ENCODE data around the gene TIMM22. TPM values are rescaled to one million over a fixed set of nuclear protein-coding genes. Genes with fewer than 3 reads are reported as not detected.

The TIMM22 gene
- total and polyA plus RNA-seq, 4 donors, result 7.2 to 12.2 (median 9.9) TPM

DNA sequence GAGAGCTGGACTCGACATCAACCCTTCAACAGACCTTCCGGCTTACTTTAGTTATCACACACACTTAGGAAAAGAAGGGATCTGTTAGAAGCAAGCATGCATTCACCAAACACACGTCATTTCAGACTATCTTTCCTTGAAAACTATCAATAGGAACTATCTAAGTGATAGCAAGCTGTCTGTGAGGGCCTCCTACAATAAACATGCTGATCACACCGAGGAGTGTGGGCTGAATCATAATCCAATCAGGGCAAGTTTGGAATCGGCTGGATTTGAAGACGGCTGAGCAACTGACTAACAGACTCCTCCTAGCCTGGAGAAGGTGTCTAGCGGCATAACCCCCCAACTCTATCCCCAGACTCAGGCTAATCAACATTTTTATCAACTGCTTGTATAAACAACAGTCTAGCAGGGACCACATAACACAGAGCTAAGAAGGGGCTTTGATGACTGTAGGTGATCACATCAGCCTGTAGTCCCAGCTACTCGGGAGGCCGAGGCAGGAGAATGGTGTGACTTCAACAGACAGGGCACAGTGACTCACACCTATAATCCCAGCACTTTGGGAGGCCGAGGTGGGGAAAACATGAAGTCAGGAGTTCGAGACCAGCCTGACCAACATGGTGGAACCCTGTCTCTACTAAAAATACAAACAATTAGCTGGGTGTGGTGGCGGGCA, 31.5 kb upstream of the TIMM22 start:
- DNase-seq, result peak in 1 of 3 donors; percentile 75
- 78 to 80% methylated on average over 12 of the region's 12 CpGs for WGBS, 2 donors

GRCh38 chr17:967122-967521, 29.8 kb upstream of the TIMM22 start:
- Histone ChIP-seq H3K9ac (ENCODE audit: insufficient read depth in 1 of 2, low read length in 2 of 2) (no peak overlapping the region), H3K4me1 (ENCODE audit: control insufficient read depth in 5 of 5, insufficient read depth in 5 of 5, low read length in 5 of 5) (peaks cover 0 to 30% (median 15%) of the 10 kb centered on the region in 5 donors), H3K9me3 (ENCODE audit: control insufficient read depth in 4 of 4, insufficient read depth in 3 of 4, low read length in 3 of 4) (no peaks in the 10 kb centered on the region), H3K36me3 (ENCODE audit: control insufficient read depth in 4 of 4, insufficient read depth in 4 of 4, low read length in 4 of 4) (no peaks in the 10 kb centered on the region), H3K4me3 (no peak overlapping the region), H3K27me3 (ENCODE audit: control insufficient read depth in 3 of 3, insufficient read depth in 3 of 3, low read length in 2 of 3) (no peaks in the 10 kb centered on the region), H3K27ac (ENCODE audit: low read depth in 1 of 2, low read length in 1 of 2) (peak overlapping the region in 1 of 2 donors; percentile 32)
- DNase-seq (no peak), ATAC-seq (ENCODE audit: insufficient read depth, low FRiP score) (no peak)
- TF ChIP-seq CTCF (IDR thresholded peaks at IDR 0.05; ENCODE audit: control extremely low read depth, extremely low read depth), result no peak
- 92 to 97% methylated on average over 9 of the region's 9 CpGs for WGBS, 2 donors

More for the DNA sequence above, 31.5 kb upstream of the TIMM22 start:
- H3K4me1 ChIP-seq (ENCODE audit: control insufficient read depth in 5 of 5, insufficient read depth in 5 of 5, low read length in 5 of 5), result peaks cover 0 to 30% (median 15%) of the 10 kb centered on the region in 5 donors
- peak overlapping the region in 1 of 2 donors; percentile 32 for H3K27ac ChIP-seq (ENCODE audit: low read depth in 1 of 2, low read length in 1 of 2)
- no peak for TF ChIP-seq CTCF (IDR thresholded peaks at IDR 0.05; ENCODE audit: control extremely low read depth, extremely low read depth)
- no peak overlapping the region for H3K4me3 ChIP-seq
- H3K9ac ChIP-seq (ENCODE audit: insufficient read depth in 1 of 2, low read length in 2 of 2), result peak overlapping the region in 1 of 2 donors; percentile 71
- H3K36me3 ChIP-seq (ENCODE audit: control insufficient read depth in 4 of 4, insufficient read depth in 4 of 4, low read length in 4 of 4), result no peaks in the 10 kb centered on the region
- H3K9me3 ChIP-seq (ENCODE audit: control insufficient read depth in 4 of 4, insufficient read depth in 3 of 4, low read length in 3 of 4), result no peaks in the 10 kb centered on the region
- no peaks in the 10 kb centered on the region for H3K27me3 ChIP-seq (ENCODE audit: control insufficient read depth in 3 of 3, insufficient read depth in 3 of 3, low read length in 2 of 3)
- no peak for ATAC-seq (ENCODE audit: insufficient read depth, low FRiP score)

GRCh38 chr17:968812-969730, 27.9 kb upstream of the TIMM22 start:
- H3K27me3 ChIP-seq (ENCODE audit: control insufficient read depth in 3 of 3, insufficient read depth in 3 of 3, low read length in 2 of 3), result no peaks in the 10 kb centered on the region
- ATAC-seq (ENCODE audit: insufficient read depth, low FRiP score) (no peak), DNase-seq (peak in 2 of 3 donors; percentile 29 to 31)
- no peaks in the 10 kb centered on the region for H3K9me3 ChIP-seq (ENCODE audit: control insufficient read depth in 4 of 4, insufficient read depth in 3 of 4, low read length in 3 of 4)
- peak overlapping the region in 1 of 2 donors; percentile 71 for H3K9ac ChIP-seq (ENCODE audit: insufficient read depth in 1 of 2, low read length in 2 of 2)
- TF ChIP-seq CTCF (IDR thresholded peaks at IDR 0.05; ENCODE audit: control extremely low read depth, extremely low read depth), result no peak
- 77 to 89% methylated on average over 24 of the region's 24 CpGs for WGBS, 2 donors
- peak overlapping the region in 1 of 2 donors; percentile 37 for H3K27ac ChIP-seq (ENCODE audit: low read depth in 1 of 2, low read length in 1 of 2)
- H3K4me3 ChIP-seq, result no peak overlapping the region
- H3K4me1 ChIP-seq (ENCODE audit: control insufficient read depth in 5 of 5, insufficient read depth in 5 of 5, low read length in 5 of 5), result peaks cover 0 to 29% (median 13%) of the 10 kb centered on the region in 5 donors
- H3K36me3 ChIP-seq (ENCODE audit: control insufficient read depth in 4 of 4, insufficient read depth in 4 of 4, low read length in 4 of 4), result no peaks in the 10 kb centered on the region
